ENCODE data around the gene ACAA2.

The ACAA2 gene

DNA sequence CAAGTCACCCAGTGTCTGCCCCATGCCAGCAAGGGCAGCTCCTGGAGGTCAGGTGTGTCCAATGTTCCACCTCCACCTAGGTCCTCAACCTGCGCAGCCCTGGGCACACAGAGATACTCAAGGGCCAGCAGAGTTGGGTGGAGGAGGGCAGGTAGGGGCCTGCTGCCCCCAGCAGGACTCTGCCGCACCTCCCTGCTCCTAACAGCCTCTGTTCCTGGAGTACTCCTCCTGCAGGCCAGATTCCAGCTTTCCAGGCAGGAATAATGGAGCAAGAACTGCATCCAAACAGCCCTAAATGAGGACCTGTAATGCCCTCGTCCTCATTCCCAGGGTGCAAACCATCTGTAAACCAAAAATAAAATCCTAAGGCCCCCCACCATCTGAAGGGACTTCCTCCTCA, 44.4 kb upstream of the ACAA2 start:
- DNase-seq (ENCODE audit: low spot score): no peak
- TF ChIP-seq CTCF (IDR thresholded peaks at IDR 0.05; ENCODE audit: extremely low read depth, insufficient read depth, missing control alignments): no peak
- in situ Hi-C loops (cut with MboI; ENCODE audit: low pct_unique_long_range_greater_than_20kb, low sequenced_read_pairs, unreplicated experiment): loop anchor here (10.0 kb wide), 1 partner anchor 353 kb away; no protein-coding TSS in a partner anchor

GRCh38 chr18:49856496-49856895, 43.2 kb upstream of the ACAA2 start:
- no peak for DNase-seq (ENCODE audit: low spot score)
- TF ChIP-seq CTCF (IDR thresholded peaks at IDR 0.05; ENCODE audit: extremely low read depth, insufficient read depth, missing control alignments): no peak
- in situ Hi-C loops (cut with MboI; ENCODE audit: low pct_unique_long_range_greater_than_20kb, low sequenced_read_pairs, unreplicated experiment): loop anchor here (10.0 kb wide), 1 partner anchor 352 kb away; no protein-coding TSS in a partner anchor

DNA sequence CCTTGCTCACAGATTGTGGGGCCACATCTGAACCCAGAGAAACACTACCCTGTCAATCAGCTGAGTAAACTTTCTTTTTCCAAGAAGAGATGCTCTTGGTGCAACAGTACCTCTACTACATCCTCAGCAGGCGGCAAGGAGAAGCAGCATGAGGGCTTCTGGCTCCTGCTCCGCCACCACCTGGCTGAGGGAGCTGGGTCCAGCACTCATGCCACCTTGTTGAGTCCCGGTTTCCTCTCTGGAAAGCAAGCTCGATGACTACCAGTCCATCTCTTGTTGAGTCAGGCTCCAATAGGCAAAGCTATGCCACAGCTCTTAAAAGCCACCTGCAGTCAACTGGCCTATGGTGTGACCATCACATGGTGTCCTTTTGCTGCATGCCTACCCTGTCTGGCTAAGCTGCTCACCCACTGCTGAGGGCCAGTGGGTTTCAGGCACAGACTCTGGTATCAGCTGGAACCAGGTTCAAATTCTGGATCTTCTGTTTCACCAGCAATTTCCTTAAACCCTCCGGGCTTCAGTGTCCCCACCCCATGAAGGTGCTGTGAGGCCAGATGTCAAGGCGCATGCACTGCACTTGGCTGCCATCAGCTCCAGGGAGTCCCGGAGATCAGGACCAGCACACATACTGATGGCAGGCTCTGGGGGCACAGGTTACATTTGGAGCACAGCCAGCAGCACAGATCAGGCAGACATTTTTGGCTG, 42.5 kb upstream of the ACAA2 start:
- in situ Hi-C loops (cut with MboI; ENCODE audit: low pct_unique_long_range_greater_than_20kb, low sequenced_read_pairs, unreplicated experiment): loop anchor here (10.0 kb wide), 1 partner anchor 351 kb away; no protein-coding TSS in a partner anchor

DNA sequence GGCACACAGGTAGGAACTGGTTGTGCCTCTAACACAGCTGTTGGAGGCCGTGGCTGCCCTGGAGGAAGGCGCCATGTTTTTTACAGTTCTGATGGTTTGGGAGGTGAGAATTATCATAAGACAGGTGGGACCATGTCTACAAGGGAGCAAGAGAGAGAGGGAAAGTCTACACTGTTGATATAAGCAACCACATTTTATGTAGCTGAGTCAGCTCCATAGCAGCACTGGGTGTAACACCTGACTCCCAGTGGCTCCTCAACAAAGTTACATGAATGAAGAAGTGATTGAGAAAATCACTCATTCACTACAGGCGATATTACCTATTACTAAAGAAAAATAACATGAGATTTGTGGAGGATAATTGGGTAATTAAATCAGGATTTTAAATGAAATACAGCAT, 41.3 kb upstream of the ACAA2 start:
- TF ChIP-seq CTCF (IDR thresholded peaks at IDR 0.05; ENCODE audit: extremely low read depth, insufficient read depth, missing control alignments): no peak
- no peak for DNase-seq (ENCODE audit: low spot score)
- in situ Hi-C loops (cut with MboI; ENCODE audit: low pct_unique_long_range_greater_than_20kb, low sequenced_read_pairs, unreplicated experiment): loop anchor here (10.0 kb wide), 1 partner anchor 350 kb away; no protein-coding TSS in a partner anchor

More for the DNA sequence above, 42.5 kb upstream of the ACAA2 start:
- no peak for DNase-seq (ENCODE audit: low spot score)
- no peak for TF ChIP-seq CTCF (IDR thresholded peaks at IDR 0.05; ENCODE audit: extremely low read depth, insufficient read depth, missing control alignments)

GRCh38 chr18:49853436-49853835, 40.1 kb upstream of the ACAA2 start:
- in situ Hi-C loops (cut with MboI; ENCODE audit: low pct_unique_long_range_greater_than_20kb, low sequenced_read_pairs, unreplicated experiment): loop anchor here (10.0 kb wide), 1 partner anchor 349 kb away; no protein-coding TSS in a partner anchor
- TF ChIP-seq CTCF (IDR thresholded peaks at IDR 0.05; ENCODE audit: extremely low read depth, insufficient read depth, missing control alignments): no peak

DNA sequence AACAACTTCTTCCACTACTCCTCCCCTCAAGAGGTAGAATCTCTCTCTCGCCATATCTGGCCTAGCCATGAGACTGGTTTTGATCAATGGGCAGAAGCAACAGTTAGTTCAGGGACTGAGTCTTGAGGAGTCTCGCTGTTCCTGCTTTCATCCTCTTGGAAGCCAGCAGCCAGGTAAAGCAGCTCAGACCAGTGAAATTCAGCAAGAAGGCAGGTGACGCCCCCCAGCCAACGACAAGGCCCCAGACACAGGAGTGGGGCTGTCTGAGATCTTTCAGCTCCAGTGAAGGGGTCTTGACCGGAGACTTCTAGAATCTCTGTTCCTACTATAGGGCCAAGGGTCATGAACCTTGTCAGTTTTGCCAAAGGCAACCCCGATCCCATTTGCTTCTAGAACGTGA, 39.7 kb upstream of the ACAA2 start:
- in situ Hi-C loops (cut with MboI; ENCODE audit: low pct_unique_long_range_greater_than_20kb, low sequenced_read_pairs, unreplicated experiment): loop anchor here (10.0 kb wide), 1 partner anchor 348 kb away; no protein-coding TSS in a partner anchor
- TF ChIP-seq CTCF (IDR thresholded peaks at IDR 0.05; ENCODE audit: extremely low read depth, insufficient read depth, missing control alignments): no peak
- DNase-seq (ENCODE audit: low spot score): no peak

More at GRCh38 chr18:49853436-49853835, 40.1 kb upstream of the ACAA2 start:
- DNase-seq (ENCODE audit: low spot score): no peak

Data from GM13977 (cell line).